Measurements from ENCODE around the gene EIF3I.

DNA sequence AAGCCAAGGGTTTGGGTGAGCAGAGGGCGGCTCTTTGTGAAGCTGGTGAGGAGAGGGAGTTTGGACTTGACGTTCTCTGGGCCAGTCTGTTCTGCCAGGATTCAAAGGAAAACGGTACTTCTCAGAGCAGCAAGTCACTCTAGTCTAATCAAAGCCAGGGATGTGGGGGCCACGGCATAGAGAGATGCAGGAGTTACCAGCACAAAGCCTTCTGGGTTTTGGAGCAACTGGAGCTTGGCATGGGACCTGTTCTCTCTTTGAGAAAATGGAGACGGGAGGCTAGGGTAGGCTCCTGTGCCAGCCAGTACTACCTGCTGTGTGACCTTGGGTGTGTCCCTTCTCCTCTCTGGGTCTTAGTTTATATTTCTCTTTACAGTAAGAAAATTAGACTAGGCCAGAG is 40.6 kb upstream of the EIF3I start:
- TF ChIP-seq, protein P1, sequence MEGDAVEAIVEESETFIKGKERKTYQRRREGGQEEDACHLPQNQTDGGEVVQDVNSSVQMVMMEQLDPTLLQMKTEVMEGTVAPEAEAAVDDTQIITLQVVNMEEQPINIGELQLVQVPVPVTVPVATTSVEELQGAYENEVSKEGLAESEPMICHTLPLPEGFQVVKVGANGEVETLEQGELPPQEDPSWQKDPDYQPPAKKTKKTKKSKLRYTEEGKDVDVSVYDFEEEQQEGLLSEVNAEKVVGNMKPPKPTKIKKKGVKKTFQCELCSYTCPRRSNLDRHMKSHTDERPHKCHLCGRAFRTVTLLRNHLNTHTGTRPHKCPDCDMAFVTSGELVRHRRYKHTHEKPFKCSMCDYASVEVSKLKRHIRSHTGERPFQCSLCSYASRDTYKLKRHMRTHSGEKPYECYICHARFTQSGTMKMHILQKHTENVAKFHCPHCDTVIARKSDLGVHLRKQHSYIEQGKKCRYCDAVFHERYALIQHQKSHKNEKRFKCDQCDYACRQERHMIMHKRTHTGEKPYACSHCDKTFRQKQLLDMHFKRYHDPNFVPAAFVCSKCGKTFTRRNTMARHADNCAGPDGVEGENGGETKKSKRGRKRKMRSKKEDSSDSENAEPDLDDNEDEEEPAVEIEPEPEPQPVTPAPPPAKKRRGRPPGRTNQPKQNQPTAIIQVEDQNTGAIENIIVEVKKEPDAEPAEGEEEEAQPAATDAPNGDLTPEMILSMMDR (IDR thresholded peaks at IDR 0.05), result no peak
- TF ChIP-seq RNF2 (IDR thresholded peaks at IDR 0.05; ENCODE audit: borderline replicate concordance, low read depth) (no peak), MAZ (IDR thresholded peaks at IDR 0.05; ENCODE audit: borderline replicate concordance, low read depth, low read length) (no peak), CHD2 (IDR thresholded peaks at IDR 0.05; ENCODE audit: low read length, partially characterized antibody) (no peak), MYC (IDR thresholded peaks at IDR 0.05; ENCODE audit: borderline replicate concordance, low read length) (no peak), POLR2A (IDR thresholded peaks at IDR 0.05; ENCODE audit: low read length) (no peak), NR3C1 (IDR thresholded peaks at IDR 0.05) (no peak)

Data from A549 (cell line).